HL-60/S4 treated with retinoic acid at 250 ng/mL for 4 days and 3 days (cell line): Measurements from ENCODE around the gene ZNF423.

ENCODE experiments used
- in situ Hi-C: fragments of 300-500 bp; cut with MboI; formaldehyde crosslinking; loops from 2 replicates; pipeline ENCODE4 v1.7.0; 2022; ENCODE audit warnings: low sequenced_read_pairs

ZNF423 gene

GRCh38 chr16:49632086-49632794 lies 223.7 kb downstream of the ZNF423 start:
- in situ Hi-C loops, result no loop called here

- in situ Hi-C loops, result no loop called here
Observed at GRCh38 chr16:49631187-49632041, 224.5 kb downstream of the ZNF423 start.

GRCh38 chr16:49630783-49631182 lies 225.1 kb downstream of the ZNF423 start:
- in situ Hi-C loops, result no loop called here

DNA sequence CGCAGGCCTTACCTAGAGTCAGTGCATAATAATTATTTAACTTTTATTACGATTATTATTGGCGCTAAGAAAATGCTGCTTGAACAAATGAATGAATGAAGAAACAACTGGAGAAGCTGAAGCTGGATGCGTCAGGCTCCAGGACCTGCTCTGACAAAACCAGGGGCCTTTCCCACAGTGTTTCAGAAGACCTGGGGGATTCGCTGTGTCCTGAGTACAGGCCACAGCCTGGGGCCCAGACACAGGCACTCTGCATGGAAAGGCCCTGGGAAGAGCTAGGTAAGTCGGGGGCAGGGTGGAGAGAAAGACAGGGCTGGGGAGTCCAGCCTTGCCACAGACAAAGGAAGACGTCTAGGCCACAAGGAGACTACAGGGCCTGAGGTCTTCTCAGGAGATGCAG lies 226.1 kb downstream of the ZNF423 start:
- in situ Hi-C loops, result no loop called here

GRCh38 chr16:49628148-49628547 lies 227.8 kb downstream of the ZNF423 start:
- in situ Hi-C loops, result no loop called here

- in situ Hi-C loops, result no loop called here
Observed at GRCh38 chr16:49625311-49626065, 230.4 kb downstream of the ZNF423 start.

DNA sequence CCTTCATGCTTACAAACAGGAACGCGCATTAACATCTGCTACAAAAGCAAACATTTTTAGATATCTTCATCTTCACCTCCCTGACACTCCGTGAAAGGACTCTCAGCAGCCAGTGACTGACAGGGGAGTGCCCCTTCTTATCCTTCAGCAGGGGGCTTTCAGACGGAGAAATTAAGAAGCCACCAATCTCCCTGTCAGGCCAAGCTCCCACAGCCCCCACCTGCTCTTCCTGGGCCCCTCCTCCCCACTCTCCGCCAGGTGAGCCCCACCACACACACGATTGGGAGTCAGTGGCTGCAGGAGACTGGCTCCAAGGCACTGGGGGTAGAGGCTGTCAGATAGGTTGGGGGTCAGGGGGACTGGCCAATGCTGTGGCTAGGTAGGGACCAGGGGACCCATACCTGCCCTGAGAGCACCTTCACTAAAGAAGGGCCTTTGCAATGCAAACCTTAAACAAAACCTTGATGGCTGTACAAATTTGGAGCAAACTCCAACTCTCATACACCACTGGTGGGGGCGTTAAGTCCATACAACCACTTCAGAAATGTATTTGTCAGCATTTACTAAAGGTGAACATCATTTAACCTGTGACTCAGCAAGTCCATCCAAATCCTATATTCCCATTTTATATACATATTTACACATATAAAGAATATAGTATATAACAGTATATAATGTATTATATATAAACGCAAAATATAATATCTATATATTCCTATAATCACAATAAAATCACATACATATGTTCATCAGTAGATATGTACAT lies 232.2 kb downstream of the ZNF423 start:
- in situ Hi-C loops, result no loop called here

GRCh38 chr16:49622421-49623402 lies 233.2 kb downstream of the ZNF423 start:
- in situ Hi-C loops, result no loop called here

DNA sequence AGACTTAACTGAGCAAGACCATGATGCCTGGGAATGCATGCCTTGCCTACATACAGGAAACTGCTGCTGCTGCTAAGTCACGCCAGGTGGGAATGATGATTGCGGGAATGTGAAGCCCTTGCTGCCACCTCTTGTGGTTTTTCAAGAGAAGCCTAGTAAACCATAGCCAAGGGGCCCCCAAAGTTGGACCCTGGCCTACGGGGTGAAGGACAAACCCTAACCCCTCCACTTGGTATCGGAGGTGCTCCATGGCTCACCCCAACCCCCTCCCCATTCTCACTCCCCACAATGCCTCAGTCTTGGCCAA lies 233.9 kb downstream of the ZNF423 start:
- in situ Hi-C loops, result no loop called here

DNA sequence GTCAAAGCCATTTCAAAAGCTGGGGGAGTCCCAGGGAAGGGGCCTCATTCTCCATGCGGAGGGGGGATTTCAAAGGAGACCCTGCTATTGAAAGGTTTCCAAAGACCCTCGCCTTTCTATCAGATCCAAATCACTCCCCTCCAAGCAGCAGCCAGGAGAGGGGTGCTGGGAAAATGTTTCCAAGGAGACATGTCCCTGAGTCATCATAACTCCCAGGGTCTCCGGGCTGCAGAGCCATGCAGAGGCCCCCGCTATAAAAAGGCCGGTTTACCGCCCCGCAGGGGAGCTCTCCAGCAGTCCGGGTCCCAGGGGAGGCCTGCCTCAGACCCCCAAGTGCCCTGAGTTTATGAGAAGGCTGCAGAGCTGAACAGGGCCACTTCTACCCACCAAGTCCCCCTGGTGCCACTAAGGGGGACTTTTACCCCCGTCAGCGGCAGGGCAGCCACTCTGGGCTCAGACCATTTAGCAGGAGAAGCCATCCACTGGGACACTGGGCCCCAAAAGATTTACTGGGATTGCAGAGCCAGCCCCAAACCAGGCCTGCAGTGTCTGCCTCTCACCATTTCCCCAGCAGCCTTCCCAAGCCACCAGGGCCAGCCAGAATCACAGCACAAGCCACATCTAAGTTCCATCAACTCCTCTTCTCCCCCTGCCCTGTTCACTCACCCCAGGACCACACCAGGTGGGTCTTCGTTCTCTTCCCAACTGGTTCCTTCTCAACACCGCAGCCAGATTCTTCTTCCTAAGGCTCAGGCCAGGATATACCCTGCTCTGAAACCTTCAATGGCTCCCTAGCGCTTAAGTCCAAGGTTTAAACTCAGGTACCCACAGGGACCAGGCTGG lies 234.4 kb downstream of the ZNF423 start:
- in situ Hi-C loops, result no loop called here

DNA sequence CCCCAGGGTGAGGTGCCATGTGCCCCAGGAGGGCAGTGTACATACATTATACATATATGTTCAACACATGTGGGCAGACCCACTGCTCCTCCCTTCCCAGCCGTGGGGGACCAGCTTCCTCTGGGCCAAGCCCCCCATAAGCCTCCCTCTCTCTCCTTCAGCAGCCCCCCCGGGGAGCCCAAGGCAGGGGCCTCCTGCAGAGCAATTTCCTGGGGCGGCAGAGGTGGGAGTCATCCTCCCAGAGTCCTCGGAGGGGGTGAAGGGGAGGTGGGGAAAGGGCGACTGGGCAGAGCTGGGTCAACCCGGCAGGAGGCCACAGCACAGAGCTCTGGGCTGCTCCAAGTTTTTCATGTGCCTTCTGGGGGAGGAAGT lies 235.1 kb downstream of the ZNF423 start:
- in situ Hi-C loops, result no loop called here

DNA sequence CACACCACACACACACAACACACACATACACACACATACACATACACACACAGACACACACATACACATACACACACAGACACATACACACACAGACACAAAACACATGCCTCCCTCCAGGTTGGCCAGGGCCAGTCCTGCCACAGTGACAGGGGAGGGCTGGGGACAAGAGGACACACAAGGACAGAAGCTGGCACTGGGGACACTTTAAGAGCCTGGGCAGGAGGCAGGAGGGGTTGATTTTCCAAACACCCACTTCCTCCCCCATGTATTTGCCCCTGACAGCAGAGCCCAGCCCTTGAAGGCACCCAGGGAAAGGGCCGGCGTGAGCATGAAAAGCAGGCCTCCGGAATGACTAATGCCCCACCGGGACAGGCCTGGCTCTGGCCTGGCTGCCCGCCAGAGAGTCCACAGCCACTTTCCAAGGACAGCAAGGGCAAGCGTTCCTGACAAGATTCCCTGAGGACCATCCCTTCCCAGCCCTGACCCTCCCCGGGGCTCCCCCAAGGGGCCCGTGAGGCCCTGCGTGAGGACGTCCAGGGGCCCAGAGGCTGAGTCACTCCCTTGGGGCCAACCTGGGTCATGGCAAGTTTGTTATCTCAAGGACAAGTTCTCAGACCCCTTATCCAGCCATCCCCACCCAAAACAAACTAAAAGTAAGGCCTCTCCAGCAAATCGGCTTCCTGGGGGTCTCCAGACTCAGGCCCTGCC lies 235.6 kb downstream of the ZNF423 start:
- in situ Hi-C loops, result no loop called here

GRCh38 chr16:49619811-49620157 lies 236.1 kb downstream of the ZNF423 start:
- in situ Hi-C loops, result no loop called here

- in situ Hi-C loops, result no loop called here
Observed at GRCh38 chr16:49618955-49619354, 237.0 kb downstream of the ZNF423 start.

- in situ Hi-C loops, result no loop called here
Observed at GRCh38 chr16:49617710-49618330, 238.1 kb downstream of the ZNF423 start.

GRCh38 chr16:49617016-49617629 lies 238.8 kb downstream of the ZNF423 start:
- in situ Hi-C loops, result no loop called here

- in situ Hi-C loops, result no loop called here
Observed at GRCh38 chr16:49615576-49615975, 240.3 kb downstream of the ZNF423 start.

- in situ Hi-C loops, result no loop called here
Observed at GRCh38 chr16:49610983-49611382, 244.9 kb downstream of the ZNF423 start.
